ENCODE measurements around the gene RNASE2.
"Not testable (repeated sequence)": the region's sequence is repeated elsewhere in the genome, so short reads cannot be mapped to it uniquely, and the experiment has no call there.

Gene RNASE2

GRCh38 chr14:20982646-20983369, 27.5 kb downstream of the RNASE2 start:
- DNase-seq = no peak

GRCh38 chr14:20985650-20986049, 30.4 kb downstream of the RNASE2 start:
- DNase-seq = not testable (repeated sequence)

DNA sequence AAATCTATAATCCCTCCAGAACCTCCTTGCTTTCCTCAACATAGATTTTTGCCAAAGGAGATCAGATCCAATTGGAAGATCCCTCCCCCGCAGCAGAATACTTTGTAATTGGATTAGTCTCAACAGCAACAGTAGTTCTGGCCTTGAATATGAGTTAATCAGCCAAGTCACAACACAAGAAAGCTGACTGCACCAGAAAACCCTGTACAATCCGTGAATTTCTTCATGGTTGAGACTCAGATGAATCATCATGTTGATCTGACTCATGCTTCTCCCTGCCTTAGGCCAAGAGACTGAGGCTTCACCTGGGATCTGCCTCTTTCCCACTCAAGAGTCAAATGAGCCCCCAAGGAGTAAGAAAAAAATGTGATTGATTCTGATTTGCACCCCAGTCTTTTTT, 31.5 kb downstream of the RNASE2 start:
- DNase-seq = no peak

DNA sequence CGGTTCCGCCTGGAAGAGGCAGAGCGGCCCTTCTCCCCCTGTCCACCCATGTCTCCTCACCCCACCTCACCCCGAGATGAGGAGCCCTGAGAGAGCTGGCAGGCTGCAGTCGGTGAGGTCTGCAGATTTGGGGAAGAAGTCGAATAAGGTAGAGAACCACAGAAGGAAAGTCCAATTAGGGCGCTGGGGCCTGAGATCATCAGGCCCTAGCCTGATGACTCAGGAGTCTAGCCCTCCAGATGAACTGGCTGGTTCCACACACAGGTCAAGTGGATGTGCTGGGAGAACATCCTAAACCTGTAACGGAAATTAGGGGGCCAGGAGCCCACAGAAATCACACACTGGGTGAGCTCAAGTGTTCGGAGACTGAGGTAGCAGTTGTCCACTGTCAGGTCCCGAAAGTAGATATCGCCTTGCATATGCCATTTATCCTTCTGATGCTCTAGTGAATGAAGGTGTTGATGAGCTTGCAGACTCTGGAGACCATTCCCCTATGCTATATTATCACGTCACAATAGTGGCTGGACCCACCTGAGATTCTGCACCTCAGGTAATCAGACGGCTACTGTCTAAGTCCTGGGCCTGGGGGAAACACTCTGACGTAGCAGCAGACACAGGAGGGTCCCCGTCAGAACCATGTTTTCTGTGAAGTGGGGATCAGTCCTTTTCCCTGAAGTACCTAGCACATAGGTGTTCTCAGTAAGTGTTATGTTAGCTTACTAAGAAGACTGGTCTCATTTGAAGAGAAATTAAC, 33.6 kb downstream of the RNASE2 start:
- no peak for DNase-seq

- no peak for DNase-seq
These were observed 34.1 kb downstream of the RNASE2 start for GRCh38 chr14:20989471-20989786.

DNA sequence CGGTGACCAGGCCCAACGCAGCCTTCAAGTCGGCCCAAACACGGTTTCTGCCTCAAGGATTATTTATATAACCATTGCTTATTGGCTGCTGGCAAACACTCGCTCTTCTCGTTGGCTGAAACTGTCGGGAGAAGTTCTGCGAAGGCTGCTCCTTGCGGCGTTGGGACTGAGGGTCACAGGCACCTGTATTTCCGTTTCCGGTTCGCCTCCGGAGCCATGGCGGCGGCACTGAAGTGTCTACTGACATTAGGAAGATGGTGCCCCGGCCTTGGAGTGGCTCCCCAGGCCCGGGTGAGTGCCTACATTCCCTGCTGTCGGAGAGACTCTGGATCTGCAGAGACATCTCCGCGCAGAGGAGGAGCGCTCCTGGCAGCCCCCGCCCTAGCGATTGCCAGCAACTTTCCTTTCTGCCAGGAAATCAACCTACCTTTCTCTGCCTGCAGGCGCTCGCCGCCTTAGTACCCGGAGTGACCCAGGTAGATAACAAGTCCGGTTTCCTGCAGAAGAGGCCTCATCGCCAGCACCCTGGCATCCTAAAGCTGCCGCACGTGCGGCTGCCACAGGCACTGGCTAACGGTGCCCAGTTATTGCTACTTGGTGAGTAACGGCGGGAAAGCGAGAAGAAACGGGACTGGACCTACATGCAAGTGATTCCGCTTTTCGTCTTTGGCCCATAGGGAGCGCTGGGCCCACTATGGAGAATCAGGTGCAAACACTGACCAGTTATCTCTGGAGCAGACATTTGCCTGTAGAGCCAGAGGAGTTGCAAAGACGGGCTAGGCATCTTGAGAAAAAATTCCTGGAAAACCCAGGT, 34.7 kb downstream of the RNASE2 start, which contains the start of gene METTL17:
TSS of gene METTL17 (plus strand) at position 194 of the 814 bp plus-strand sequence. CDS start at position 217, 23 bp downstream.
- peak; percentile 79 for DNase-seq

GRCh38 chr14:20996521-20996920, 41.2 kb downstream of the RNASE2 start:
- DNase-seq = no peak

DNA sequence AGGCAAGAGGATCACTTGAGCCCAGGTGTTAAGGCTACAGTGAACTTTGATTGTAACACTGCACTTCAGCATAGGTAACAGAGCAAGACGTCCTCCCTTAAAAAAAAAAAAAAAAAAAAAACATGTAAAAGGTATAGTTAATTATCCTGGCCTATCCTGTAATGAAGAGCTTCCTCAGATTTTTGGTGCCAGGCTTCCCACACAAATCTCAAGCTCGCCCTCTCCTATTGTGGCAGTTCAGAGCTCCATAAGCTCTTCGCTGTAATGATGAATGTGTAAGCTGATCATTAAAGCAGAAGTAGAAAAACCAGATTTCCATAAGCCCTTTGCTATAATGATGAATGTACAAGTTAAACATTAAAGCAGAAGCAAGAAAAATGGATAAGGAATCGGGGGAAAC, 41.8 kb downstream of the RNASE2 start:
- no peak for DNase-seq

DNA sequence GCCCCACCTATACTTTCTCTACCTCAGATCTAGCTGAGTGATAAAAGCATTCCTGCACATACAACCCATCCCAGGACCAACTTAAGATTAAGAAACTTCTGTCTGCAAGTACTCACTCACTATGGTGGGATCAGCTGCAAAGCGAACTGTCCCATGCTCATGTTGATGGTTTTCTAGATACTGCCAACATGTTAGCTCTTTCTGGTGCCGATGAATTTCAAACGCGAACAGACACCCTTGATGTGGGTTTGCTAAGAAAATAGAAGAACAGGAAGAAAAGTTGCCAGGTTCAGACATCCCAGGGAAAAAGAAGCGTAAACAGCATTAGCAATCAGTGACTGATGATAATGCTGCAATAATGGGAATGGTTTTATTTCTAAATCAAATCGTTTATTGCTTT, 42.3 kb downstream of the RNASE2 start:
- no peak for DNase-seq

GRCh38 chr14:20998139-20998538, 42.9 kb downstream of the RNASE2 start:
- DNase-seq = no peak

- DNase-seq = no peak
These were observed 43.5 kb downstream of the RNASE2 start, which contains the start of gene SLC39A2 for GRCh38 chr14:20998674-20999366. Gene SLC39A2, plus strand, starts transcription at chr14:20999293. Its CDS starts 154 bp downstream, at chr14:20999447.

DNA sequence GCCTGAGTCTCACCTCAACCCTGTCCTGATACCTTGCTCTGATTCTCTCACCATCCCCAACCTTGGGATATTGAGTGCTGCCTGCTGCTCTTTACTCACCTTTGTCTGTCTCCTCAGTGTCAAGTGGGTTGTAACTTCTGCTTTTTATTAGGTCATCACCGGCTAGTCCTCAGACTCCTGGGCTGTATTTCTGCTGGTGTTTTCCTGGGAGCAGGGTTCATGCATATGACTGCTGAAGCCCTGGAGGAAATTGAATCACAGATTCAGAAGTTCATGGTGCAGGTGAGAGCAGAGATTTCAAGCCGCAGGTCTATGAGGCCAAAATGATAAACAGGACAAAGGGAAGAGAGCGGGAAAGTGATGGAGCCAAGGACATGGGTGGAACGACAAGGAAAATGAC, 44.3 kb downstream of the RNASE2 start:
- DNase-seq = no peak

GRCh38 chr14:21001218-21001617, 45.9 kb downstream of the RNASE2 start:
- DNase-seq = no peak

DNA sequence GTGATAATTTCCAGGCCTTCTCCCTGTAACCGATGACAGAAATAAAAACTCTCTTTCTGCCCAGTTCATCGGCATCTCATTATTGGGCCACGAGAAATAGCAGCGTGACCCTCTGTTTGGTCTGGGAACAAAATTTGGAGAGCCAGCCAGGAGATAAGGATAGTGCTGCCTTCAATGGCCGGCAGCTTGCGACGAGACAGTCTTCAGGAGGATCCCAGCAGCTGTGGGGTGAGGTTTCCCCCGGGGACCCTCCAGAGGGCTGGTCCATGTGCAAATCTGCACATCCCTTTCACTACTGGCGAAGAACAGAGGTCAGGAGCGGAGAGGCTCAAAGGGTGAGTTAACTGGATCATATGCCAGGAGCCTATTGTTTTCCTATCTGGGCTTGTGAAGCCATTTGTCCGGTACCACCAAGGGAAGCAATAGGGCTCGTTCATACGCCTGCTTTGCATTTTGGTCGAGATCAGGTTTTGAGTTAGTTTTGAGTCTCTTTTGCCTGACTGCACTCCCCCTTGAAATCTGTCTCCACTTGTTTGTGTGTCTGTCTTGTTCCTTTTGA, 48.6 kb downstream of the RNASE2 start:
- no peak for DNase-seq
